Common myeloid progenitor, CD34-positive (primary cell): Measurements from ENCODE around the gene KAT7.

Source experiments
- CTCF ChIA-PET: fragments of 350-600 bp; sonication (Branson Sonifier 250); formaldehyde crosslinking; loops from one replicate; lab custom pipeline; 2021; ENCODE audit warnings: antibody characterized with exemption; lab: Charles Lee
- POLR2A ChIA-PET: fragments of 350-600 bp; sonication (Branson Sonifier 250); formaldehyde crosslinking; loops from one replicate; lab custom pipeline; 2021; ENCODE audit warnings: antibody characterized with exemption; lab: Charles Lee
- DNase-seq, 3 donors: peaks; one replicate each; pipeline versions ENCODE4 v3.0.0 to v3.0.0-alpha.2; 2013
- H3K27ac ChIP-seq, 2 experiments: 1 replicate in 1 of 2; 2 replicates in 1 of 2; pipeline ENCODE4 v1.7.0; 2013; ENCODE audit warnings: inconsistent platforms in 2 of 2, low read length in 2 of 2, mild to moderate bottlenecking in 2 of 2, low read depth in 1 of 2, moderate library complexity in 1 of 2; ENCODE audit not compliant: severe bottlenecking in 2 of 2, insufficient read depth in 1 of 2, poor library complexity in 1 of 2
- H3K27me3 ChIP-seq, 5 experiments: replicated peaks in 2 of 5; 1 replicate in 3 of 5; 2 replicates in 2 of 5; pipeline versions ENCODE4 v1.6.1 to v1.7.0; 2013; ENCODE audit warnings: low read length in 4 of 5, mild to moderate bottlenecking in 2 of 5, moderate library complexity in 2 of 5, inconsistent platforms in 1 of 5; ENCODE audit not compliant: insufficient read depth in 5 of 5, control insufficient read depth in 4 of 5
- H3K36me3 ChIP-seq, 4 experiments: 1 replicate in 2 of 4; 2 replicates in 2 of 4; pipeline versions ENCODE4 v1.6.1 to v1.7.0; 2013; ENCODE audit warnings: low read length in 3 of 4, control low read depth in 1 of 4, mild to moderate bottlenecking in 1 of 4; ENCODE audit not compliant: control insufficient read depth in 4 of 4, insufficient read depth in 4 of 4
- H3K4me1 ChIP-seq, 4 experiments: 1 replicate in 3 of 4; 2 replicates in 1 of 4; pipeline versions ENCODE4 v1.6.1 to v1.7.1; 2013; ENCODE audit warnings: low read length in 3 of 4, mild to moderate bottlenecking in 3 of 4, control low read depth in 1 of 4, inconsistent platforms in 1 of 4, moderate library complexity in 1 of 4; ENCODE audit not compliant: control insufficient read depth in 4 of 4, insufficient read depth in 4 of 4; ENCODE audit errors: control extremely low read depth in 1 of 4
- H3K4me3 ChIP-seq, 7 experiments: 1 replicate in 4 of 7; 2 replicates in 3 of 7; pipeline versions ENCODE4 v1.5.1 to v1.7.0; 2013; ENCODE audit warnings: mild to moderate bottlenecking in 7 of 7, low read length in 6 of 7, moderate library complexity in 6 of 7, inconsistent platforms in 2 of 7, low read depth in 2 of 7, control low read depth in 1 of 7; ENCODE audit not compliant: insufficient read depth in 4 of 7, control insufficient read depth in 1 of 7; ENCODE audit errors: extremely low read depth in 1 of 7
- H3K9me3 ChIP-seq, 5 experiments: 1 replicate in 4 of 5; 2 replicates in 1 of 5; pipeline versions ENCODE4 v1.6.1 to v1.7.1; 2013; ENCODE audit warnings: low read length in 4 of 5, mild to moderate bottlenecking in 2 of 5, inconsistent platforms in 1 of 5, low read depth in 1 of 5, moderate library complexity in 1 of 5; ENCODE audit not compliant: control insufficient read depth in 4 of 5, insufficient read depth in 2 of 5; ENCODE audit errors: control extremely low read depth in 1 of 5
- WGBS: methylation state at CpG from one replicate; pipeline ENCODE4 v1.1.5; 2013; ENCODE audit not compliant: insufficient coverage; 5-methylcytosine and 5-hydroxymethylcytosine counted together

KAT7 gene

DNA sequence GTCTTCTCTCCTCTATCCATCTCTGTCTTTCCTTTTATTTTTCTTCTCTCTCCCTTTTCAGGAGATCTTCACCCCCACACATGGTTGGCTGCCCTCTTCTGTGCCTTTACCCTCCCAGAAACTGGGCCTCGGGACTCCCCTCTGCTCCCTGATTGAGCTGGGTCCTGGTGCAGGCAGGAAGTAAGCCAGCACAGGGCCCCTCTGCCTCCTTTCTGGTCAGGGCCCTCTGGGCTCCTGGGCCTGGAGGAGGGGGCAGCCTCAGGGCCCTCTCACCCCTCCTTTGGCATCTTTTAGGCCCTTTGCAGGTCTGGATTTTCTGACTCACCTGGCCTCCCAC lies 80.5 kb downstream of the KAT7 start:
- WGBS: 8% methylated on average over 1 of the region's 1 CpG
- ChIA-PET POLR2A (no interaction called here), CTCF (interaction anchor here (1.3 to 3.0 kb wide), 2 partner anchors 128 to 193 kb away, joined by 3 to 17 read pairs; no protein-coding TSS in a partner anchor)
- Histone ChIP-seq H3K9me3 (no peaks in the 10 kb centered on the region), H3K27me3 (peaks cover 0 to 4% (median 0%) of the 10 kb centered on the region in 5 experiments), H3K4me3 (no peak overlapping the region), H3K36me3 (no peaks in the 10 kb centered on the region), H3K4me1 (peaks cover 0 to 15% (median 2%) of the 10 kb centered on the region in 4 experiments), H3K27ac (no peak overlapping the region)
- no peak for DNase-seq

DNA sequence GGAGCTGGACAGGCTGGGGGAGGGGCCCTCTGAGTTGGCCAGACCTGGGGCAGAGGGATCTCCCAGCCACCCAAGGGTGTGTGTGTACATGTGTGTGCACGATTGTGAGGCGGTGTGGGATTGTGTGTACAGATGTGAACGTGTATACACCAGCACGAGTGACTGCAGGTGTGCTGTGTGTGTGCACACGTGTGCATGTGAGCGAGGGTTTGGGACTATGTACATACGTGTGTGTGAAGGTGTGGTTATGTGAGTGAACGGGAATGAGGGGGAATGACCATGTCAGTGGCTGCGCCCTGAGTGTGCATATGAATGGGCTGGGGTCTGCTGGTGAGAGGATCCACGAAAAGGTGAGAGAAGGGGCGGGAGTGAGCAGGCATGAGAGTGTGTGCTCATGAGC lies 81.8 kb downstream of the KAT7 start:
- CTCF ChIA-PET: interaction anchor here (0.8 to 3.0 kb wide), 2 partner anchors 9 to 127 kb away, joined by 3 to 17 read pairs; no protein-coding TSS in a partner anchor
- H3K4me3 ChIP-seq: no peak overlapping the region
- WGBS: 97% methylated on average over 9 of the region's 11 CpGs

DNA sequence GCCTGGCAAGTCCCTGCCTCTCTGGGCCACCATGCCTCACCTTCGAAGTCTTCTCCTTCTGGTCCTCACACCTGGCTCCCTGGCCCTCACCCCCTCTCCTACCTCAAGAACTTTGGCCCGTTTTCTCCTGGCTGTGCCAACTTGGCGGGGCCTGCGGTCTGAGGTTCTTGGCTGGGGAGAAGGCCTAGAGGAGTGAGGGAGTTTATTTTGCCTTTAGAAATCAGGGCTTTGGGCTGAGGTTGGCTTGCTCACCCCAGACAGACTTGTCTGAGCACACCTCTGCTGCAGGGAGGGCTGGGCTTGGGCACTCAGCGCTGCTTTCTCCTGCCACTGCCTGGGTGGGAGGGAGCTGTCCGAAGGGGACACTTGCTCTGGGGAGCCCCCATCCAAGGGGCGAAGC lies 82.7 kb downstream of the KAT7 start:
- POLR2A ChIA-PET: no interaction called here
- WGBS: 92% methylated on average over 2 of the region's 7 CpGs
- Histone ChIP-seq H3K27ac (no peak overlapping the region), H3K4me3 (no peak overlapping the region), H3K27me3 (peaks cover 0 to 4% (median 2%) of the 10 kb centered on the region in 5 experiments), H3K36me3 (no peaks in the 10 kb centered on the region), H3K9me3 (no peaks in the 10 kb centered on the region), H3K4me1 (peaks cover 0 to 15% (median 2%) of the 10 kb centered on the region in 4 experiments)
- CTCF ChIA-PET: interaction anchor here (1.4 to 11.4 kb wide), 2 partner anchors 126 to 134 kb away, joined by 3 to 96 read pairs; partner anchors contain the start of gene DLX3
- no peak for DNase-seq

More for the DNA sequence above, 81.8 kb downstream of the KAT7 start:
- H3K27ac ChIP-seq: no peak overlapping the region
- H3K36me3 ChIP-seq: no peaks in the 10 kb centered on the region
- H3K4me1 ChIP-seq: peaks cover 0 to 15% (median 2%) of the 10 kb centered on the region in 4 experiments
- DNase-seq: no peak
- H3K27me3 ChIP-seq: peaks cover 0 to 4% (median 0%) of the 10 kb centered on the region in 5 experiments
- H3K9me3 ChIP-seq: no peaks in the 10 kb centered on the region
- POLR2A ChIA-PET: no interaction called here

DNA sequence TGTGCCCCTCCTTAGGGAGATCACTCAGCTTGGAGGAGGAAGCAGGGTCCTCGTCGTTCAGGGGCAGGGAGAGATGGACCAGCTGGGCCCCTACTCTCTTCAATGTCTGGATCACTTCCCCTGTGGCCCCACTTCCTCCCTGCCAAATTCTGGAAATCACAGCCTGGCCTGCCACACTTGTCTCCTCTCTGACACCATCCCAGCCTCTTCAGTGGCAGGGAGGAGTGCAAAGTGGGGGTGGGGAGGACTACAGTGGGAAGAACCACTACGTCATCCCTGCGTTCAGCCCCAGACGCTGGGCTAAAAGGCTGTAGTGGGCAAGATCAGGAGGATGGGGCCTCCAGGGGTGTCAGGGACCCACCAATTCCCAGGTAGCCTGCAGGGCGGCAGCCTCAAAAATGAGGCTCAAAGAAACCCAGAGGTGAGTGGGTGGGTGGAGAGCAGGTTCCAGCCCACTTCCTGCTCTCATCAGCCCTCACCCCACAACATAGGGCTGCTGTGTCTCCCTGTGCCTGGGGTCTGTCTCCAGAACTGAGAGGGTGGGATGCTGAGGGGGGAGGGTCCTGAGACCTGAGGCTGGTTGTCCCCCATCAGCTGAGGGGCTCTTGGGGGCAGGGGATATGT lies 84.4 kb downstream of the KAT7 start:
- 68% methylated on average over 6 of the region's 6 CpGs for WGBS
- CTCF ChIA-PET: interaction anchor here (0.8 to 11.4 kb wide), 2 partner anchors 16 to 124 kb away, joined by 6 to 96 read pairs; partner anchors contain the start of gene DLX3
- Histone ChIP-seq H3K9me3 (no peaks in the 10 kb centered on the region), H3K4me3 (no peak overlapping the region), H3K27me3 (peaks cover 0 to 10% (median 0%) of the 10 kb centered on the region in 5 experiments), H3K36me3 (no peaks in the 10 kb centered on the region), H3K4me1 (peaks cover 0 to 15% (median 2%) of the 10 kb centered on the region in 4 experiments), H3K27ac (no peak overlapping the region)
- POLR2A ChIA-PET: no interaction called here
- no peak for DNase-seq

DNA sequence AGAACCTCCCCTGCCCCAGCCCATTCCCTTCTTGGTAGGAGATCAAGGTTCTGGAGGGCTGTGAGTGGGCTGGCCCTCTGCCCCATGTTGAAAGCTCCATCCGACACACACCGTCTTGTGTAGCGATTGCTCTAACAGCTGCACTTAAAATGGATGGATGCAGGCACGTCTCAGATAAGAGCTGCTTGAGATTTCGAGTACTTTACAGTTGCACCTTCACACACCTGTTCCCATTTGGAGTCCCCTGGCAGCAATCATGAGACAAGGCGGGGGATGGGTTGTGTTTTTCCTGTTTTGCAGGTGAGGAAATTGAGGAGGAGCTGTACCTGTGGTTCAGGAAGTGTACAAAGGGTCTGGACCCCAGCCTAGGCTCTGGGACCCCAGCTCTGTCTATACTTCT lies 85.0 kb downstream of the KAT7 start:
- H3K27ac ChIP-seq: no peak overlapping the region
- WGBS: 82% methylated on average over 5 of the region's 6 CpGs
- H3K9me3 ChIP-seq: no peaks in the 10 kb centered on the region
- DNase-seq: no peak
- no peak overlapping the region for H3K4me3 ChIP-seq
- H3K4me1 ChIP-seq: peaks cover 0 to 15% (median 2%) of the 10 kb centered on the region in 4 experiments
- ChIA-PET CTCF (interaction anchor here (0.8 to 11.4 kb wide), 2 partner anchors 16 to 124 kb away, joined by 6 to 96 read pairs; partner anchors contain the start of gene DLX3), POLR2A (no interaction called here)
- peaks cover 0 to 15% (median 0%) of the 10 kb centered on the region in 5 experiments for H3K27me3 ChIP-seq
- no peaks in the 10 kb centered on the region for H3K36me3 ChIP-seq

DNA sequence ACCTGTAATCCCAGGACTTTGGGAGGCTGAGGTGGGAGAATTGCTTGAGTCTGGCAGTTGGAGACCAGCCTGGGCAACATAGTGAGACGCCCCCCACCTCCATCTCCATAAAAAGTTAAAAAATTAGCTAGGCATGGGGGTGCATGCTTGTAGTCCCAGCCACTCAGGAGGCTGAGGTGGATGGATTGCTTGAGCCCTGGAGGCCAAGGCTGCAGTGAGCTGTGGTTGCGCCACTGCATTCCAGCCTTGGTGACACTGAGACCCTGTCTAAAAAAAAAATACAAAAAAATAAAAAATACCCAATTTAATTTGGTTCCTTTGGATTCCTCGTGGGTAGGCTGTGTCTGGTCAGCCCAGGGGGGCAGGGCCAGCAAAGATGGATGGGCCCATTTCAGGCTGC lies 85.4 kb downstream of the KAT7 start:
- ChIA-PET POLR2A (no interaction called here), CTCF (interaction anchor here (1.1 to 11.4 kb wide), 2 partner anchors 123 to 182 kb away, joined by 3 to 96 read pairs; partner anchors contain the start of genes DLX3 and ITGA3)
- H3K36me3 ChIP-seq: no peaks in the 10 kb centered on the region
- DNase-seq: no peak
- no peak overlapping the region for H3K27ac ChIP-seq
- H3K9me3 ChIP-seq: no peaks in the 10 kb centered on the region
- peaks cover 0 to 20% (median under 1%) of the 10 kb centered on the region in 5 experiments for H3K27me3 ChIP-seq
- 82% methylated on average over 1 of the region's 3 CpGs for WGBS
- H3K4me1 ChIP-seq: peaks cover 0 to 15% (median 1%) of the 10 kb centered on the region in 4 experiments
- no peak overlapping the region for H3K4me3 ChIP-seq

DNA sequence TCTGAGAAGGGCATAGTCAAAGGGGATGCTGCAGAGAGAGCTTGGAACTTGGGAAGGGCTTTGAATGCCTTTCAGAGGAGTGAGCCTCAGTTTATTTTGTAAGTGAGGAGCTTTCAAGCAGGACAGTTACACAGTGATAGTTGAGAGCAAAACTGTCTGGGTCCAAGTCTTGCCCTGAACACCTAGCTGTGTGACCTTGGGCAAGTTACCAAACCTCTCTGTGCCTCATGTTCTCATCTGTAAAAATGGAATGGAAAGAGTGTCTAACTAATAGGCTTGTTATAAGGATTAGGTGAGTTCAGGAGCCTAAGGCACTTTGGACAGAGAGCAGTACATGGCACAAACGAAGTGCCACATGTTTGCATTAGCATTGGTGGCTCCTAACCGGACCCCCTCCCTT lies 86.4 kb downstream of the KAT7 start:
- Histone ChIP-seq H3K4me3 (no peak overlapping the region), H3K4me1 (peaks cover 0 to 11% (median 0%) of the 10 kb centered on the region in 4 experiments), H3K27me3 (peaks cover 0 to 30% (median 8%) of the 10 kb centered on the region in 5 experiments), H3K27ac (no peak overlapping the region), H3K36me3 (no peaks in the 10 kb centered on the region), H3K9me3 (no peaks in the 10 kb centered on the region)
- POLR2A ChIA-PET: no interaction called here
- DNase-seq: no peak
- no CpG with 5 or more reads among the region's 2 CpGs for WGBS
- CTCF ChIA-PET: interaction anchor here (1.1 to 11.4 kb wide), 3 partner anchors 65 to 181 kb away, joined by 3 to 96 read pairs (median 5); partner anchors contain the start of genes DLX3 and ITGA3
